Urothelium cell line (cell line): Measurements from ENCODE around the gene TRPC6.
"Not testable (repeated sequence)": the region's sequence is repeated elsewhere in the genome, so short reads cannot be mapped to it uniquely, and the experiment has no call there.

ENCODE experiments used
- DNase-seq: peaks from one replicate; pipeline ENCODE4 v3.0.0; 2011; ENCODE audit warnings: low spot score, mixed read lengths
- FAIRE-seq: peaks from 2 replicates; lab custom pipeline; 2011; peaks lifted over from hg19 to GRCh38; lab: Jason Lieb, UNC

Gene TRPC6

DNA sequence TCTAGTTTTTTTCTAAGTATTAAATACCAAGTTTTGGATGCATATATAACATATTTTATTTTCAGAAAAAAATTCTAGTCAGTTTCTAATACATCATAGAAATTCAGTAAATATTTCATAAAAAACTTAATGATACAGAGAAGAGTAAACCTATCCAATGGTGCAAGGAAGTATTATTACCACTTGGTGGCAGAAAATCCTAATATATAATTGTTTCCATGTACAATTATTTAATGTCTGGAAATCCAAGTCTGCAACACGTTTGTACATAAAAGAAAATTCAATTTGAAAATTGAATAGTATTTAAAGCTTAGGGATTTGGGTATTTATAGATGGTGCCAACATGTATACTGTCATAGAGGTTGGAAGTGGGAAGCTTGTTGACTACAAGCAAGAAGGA lies 127.0 kb downstream of the TRPC6 start:
- no peak for DNase-seq
- no peak for FAIRE-seq

DNA sequence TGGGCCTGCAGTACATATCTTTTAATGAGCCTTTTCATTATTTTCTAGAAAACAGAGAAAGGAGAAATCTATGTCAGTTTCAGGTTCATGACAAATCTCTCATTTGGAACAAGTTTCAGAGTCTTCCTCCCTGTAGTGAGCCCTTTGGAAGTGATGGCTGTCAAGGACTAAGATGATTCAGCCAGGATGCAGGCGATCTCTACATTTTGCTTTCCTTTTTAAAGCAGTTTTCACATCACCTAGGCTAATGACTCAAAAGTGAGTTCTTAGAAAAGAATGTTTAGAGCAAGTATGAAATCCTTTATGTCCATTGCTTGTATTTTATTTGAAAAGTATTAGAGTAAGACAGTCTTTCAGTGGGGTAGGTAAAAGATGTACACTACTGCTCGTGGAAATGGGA lies 130.1 kb downstream of the TRPC6 start:
- FAIRE-seq = no peak
- no peak for DNase-seq

DNA sequence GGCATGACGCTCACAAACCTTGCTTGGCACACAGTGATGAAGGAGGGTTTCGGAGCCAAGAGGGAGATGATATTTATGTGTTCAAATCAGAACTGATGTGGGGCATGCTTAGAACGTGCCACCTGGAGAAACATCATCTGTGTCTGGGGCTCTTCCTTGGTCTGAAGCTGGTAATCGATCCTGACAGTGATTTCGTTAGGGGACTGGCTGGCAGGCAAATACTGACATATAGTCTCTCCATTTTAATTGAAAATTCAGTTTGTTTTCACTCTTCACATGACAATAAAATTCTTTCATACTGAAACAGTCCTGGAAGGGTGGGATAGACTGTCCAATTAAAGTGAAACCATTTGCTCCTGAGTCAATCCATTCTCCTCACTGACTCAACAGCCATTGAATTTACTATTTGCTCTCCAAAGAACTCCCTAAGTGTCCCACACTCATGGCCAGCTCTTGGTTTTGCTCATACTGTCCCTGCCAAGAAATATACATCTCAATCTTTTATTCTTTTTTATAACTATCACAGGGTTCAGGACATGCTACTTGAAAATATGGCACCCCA lies 134.8 kb downstream of the TRPC6 start:
- FAIRE-seq (no peak), DNase-seq (no peak)

DNA sequence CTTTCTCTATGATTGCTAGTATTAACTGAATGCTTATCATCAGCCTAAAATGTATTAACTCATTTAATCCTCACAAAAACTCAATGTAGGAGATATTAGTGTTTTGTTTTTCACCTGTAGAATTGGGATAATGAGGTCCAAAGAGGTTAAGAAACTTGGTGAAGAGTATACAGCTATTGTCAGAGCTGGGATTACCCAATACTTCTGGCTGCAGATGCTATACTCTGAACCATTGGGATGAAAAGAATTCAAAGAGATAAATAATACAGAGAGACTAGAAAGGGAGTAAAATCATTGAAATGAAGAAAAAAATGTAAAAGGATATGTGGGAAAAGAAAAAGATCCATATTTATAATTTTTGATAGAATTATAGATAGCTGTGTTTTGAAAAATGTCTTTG lies 137.1 kb downstream of the TRPC6 start:
- FAIRE-seq = no peak

GRCh38 chr11:101446238-101446637 lies 137.6 kb downstream of the TRPC6 start:
- DNase-seq (peak; percentile 32), FAIRE-seq (no peak)

More for the DNA sequence above, 137.1 kb downstream of the TRPC6 start:
- DNase-seq = no peak

GRCh38 chr11:101445761-101446160 lies 138.0 kb downstream of the TRPC6 start:
- FAIRE-seq (no peak), DNase-seq (no peak)

DNA sequence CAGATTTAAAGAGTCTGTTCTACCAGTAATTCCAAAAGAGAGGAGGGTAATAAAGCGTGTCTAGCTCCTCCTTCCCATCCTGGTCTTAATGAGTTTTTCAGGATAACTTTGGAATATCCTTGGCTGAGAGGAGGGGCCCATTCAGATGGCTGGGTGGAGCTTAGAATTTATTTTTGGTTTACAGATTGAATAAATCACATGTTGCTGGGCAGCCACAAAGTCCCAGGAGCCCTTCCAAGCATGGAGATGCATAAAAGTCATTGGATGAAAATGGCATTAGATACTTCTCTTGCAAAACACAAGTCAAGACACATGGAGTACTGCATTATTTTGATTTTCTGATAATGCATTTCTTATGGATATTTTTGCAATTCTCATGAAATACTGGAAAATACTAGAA lies 139.0 kb downstream of the TRPC6 start:
- no peak for DNase-seq
- FAIRE-seq = no peak

- DNase-seq (no peak), FAIRE-seq (no peak)
Observed at GRCh38 chr11:101444164-101444563, 139.6 kb downstream of the TRPC6 start.

DNA sequence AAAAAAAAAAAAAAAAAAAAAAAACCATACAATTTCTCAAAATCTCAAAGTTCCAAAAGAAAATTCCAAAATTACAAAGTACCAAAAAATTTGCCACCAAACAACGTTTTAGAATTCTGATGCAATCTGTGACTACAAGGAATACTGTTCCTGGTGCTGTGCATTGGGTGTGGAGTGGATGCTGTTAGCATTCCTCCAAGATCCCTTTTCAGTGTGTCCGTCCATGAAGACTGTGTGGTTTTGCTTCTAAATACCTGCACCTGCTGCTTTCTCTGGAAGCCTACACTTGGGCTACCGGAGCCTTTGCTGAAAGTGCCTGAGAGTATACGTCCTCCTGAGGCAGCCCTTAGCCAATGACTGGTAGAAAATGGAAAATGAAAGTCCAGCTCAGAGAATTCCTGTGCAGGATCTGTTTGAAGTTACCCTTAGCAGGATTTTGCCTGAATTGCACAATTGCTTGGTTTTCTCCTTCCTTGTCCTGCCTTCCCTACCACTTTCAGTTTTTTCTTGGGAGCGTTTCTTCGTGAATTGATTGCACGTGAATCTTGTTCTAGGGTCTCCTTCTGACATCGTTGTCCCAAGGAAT lies 140.8 kb downstream of the TRPC6 start:
- DNase-seq = no peak
- FAIRE-seq = no peak

GRCh38 chr11:101442171-101442570 lies 141.6 kb downstream of the TRPC6 start:
- DNase-seq = peak; percentile 51
- FAIRE-seq = no peak

DNA sequence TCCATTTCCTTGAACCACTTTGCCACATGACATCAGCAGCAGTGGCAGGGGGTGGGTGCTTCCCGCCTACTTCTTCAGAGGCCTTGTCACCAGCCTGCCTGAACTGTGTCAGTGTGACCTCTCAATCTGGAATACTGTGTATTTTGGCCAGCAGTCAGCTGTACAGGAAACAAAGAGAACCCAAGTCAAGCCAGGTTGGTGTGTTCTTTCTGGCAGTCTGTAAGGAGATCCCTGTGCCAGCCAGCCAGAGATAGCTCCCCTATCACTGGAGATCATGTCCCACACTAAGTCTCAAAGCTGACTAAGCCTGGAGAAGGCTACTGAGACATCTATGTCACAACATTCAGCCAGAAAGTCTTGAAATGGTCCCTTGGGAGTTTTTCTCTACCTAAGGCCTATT lies 142.1 kb downstream of the TRPC6 start:
- FAIRE-seq (no peak), DNase-seq (peak; percentile 23)

GRCh38 chr11:101439488-101439887 lies 144.3 kb downstream of the TRPC6 start:
- DNase-seq (no peak), FAIRE-seq (no peak)

GRCh38 chr11:101438708-101439107 lies 145.1 kb downstream of the TRPC6 start:
- not testable (repeated sequence) for FAIRE-seq, DNase-seq

- DNase-seq (no peak), FAIRE-seq (no peak)
Observed at GRCh38 chr11:101438126-101438525, 145.7 kb downstream of the TRPC6 start.

DNA sequence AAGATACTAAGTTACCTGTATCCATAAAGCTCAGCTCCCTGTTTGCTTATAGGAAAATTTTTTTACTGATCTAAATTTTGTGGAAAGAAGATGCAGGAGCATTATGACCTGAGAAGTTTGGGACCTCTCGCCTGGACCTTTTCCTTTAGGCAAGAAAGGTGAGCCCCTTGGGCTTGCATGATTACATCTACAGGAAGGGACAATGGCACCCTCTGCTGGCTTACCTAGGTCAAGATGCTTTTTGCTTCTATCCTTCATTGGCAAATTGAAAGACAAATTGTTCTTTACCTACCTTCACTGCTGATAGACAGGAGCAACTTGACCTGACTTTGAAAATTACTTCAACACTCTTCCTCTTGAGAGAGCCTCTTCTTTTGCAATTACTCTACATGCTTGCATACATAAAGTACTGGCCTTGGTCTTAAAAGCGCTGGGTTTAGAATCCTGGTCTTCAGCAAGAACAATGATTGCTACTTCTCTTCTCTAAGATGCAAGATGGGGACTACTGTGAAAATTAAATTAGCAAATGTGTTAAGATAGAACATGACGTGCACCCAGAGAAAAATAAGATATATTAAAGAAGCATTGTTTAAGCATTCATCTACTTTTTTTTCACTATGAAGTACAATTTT lies 147.2 kb downstream of the TRPC6 start:
- DNase-seq (peak; percentile 40), FAIRE-seq (no peak)

DNA sequence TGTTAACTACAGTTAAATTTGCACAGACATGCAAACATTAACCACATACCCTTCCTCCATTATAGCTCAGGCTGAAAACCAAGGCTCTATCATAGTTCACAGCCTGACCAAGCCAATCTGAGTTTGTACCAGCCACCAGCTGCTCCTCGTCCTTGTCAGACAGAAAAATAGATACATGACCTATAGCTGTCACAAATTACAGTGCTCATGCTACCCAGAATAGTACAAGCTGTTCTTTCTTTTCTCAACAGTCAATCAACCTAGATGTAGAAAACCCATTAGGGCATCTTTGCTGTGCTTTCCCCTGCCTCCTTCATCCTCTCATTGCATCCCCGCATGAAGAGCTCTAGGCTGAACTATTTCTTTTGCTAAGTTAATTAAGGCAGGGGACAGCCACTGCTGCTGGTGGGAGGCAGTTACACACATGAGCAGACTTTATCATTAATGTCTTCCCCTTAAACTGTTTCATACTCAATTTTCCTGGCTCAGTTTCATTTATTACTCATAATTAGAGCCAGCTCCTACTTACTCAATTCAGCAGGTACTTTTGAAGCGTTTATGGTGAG lies 148.3 kb downstream of the TRPC6 start:
- DNase-seq = no peak
- FAIRE-seq = no peak

DNA sequence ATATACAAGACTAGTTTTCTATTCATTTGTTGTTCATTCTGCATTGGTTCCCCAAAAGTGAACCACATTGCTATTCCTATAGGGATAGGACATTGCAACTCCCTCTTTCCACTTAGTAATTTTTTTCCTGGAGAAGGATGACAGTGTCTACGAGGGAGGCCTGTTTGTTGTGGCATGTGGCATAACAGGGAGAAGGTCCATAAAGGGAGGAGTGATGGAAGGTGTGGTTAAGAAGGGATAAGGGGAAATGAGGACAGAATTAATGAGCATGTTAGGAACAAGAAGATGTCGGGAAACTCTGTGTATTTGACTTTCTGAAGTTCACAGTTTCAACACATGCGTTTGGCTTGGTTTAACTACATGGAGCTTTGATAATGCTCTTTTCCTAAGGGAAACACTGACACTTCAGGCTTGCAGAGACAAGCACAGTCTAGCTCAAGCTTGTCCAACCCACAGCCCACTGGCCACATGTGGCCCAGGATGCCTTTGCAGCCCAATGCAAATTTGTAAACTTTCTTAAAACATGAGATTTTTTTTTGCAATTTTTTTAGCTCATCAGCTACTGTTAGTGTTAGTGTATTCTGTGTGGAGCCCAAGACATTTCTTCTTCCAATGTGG lies 149.7 kb downstream of the TRPC6 start:
- FAIRE-seq (no peak), DNase-seq (no peak)

DNA sequence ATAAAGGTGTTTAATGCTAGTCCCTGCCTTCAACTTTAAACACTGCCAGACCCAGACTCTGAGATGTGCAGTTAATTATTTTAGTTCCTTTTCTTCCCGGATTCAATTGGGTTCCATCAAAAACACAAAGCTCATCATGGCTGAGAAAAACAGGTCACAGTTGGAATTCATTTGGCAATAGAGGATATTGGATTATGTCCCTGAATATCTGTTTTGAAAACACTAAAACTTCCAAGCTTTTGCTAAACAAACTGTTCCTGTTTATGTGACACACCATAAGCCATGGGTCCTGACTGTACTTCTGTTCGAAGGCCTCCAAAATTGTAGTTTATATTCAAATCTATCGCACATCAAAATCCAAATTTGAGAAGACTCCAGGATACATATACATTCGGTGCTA lies 150.7 kb downstream of the TRPC6 start:
- FAIRE-seq (no peak), DNase-seq (no peak)

- DNase-seq (no peak), FAIRE-seq (no peak)
Observed at GRCh38 chr11:101429703-101430540, 153.9 kb downstream of the TRPC6 start.

- DNase-seq (peak; percentile 24), FAIRE-seq (no peak)
Observed at GRCh38 chr11:101428918-101429317, 154.9 kb downstream of the TRPC6 start.

DNA sequence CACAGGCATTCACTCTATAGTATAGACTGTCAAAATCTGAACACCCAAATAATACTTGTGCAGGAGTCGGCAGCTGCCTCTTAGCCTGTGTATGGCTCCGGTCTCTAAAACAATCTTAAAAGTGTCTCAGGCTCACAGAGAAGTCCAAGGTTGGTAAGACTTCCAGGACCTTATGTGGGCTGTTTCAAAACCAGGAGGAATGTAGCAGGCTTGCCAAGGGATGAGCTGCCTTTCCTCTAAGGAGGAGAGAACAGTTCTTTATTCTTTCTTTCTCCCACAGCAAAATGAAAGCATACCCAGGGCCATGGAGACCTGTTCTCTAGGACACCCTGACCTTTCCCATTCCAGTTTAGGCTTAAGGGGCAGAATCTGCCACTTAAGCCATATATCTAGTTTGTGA lies 176.5 kb downstream of the TRPC6 start:
- FAIRE-seq (no peak), DNase-seq (no peak)
